Measurements from ENCODE around the gene LBR. TPM values are rescaled to one million over a fixed set of nuclear protein-coding genes. Genes with fewer than 3 reads are reported as not detected.
"Not testable (repeated sequence)": the region's sequence is repeated elsewhere in the genome, so short reads cannot be mapped to it uniquely, and the experiment has no call there.

Gene LBR
- total and polyA plus RNA-seq, 3 donors from 2014 or later = 31.7 to 40.3 (median 39.9) TPM

- Histone ChIP-seq H3K4me1 (peaks cover 6% of the 10 kb centered on the region), H3K36me3 (ENCODE audit: low read depth, missing control alignments) (no peaks in the 10 kb centered on the region), H3K9me3 (no peaks in the 10 kb centered on the region), H3K4me3 (peak overlapping the region in 1 of 2 donors; percentile 11), H3K27ac (no peak overlapping the region), H3K27me3 (no peaks in the 10 kb centered on the region)
- intact Hi-C loops (cut with DNase I; ENCODE audit: low total_unique reads) = loop anchor here (5.0 kb wide), 2 partner anchors 297 to 497 kb away; no protein-coding TSS in a partner anchor
- TF ChIP-seq CTCF (IDR thresholded peaks at IDR 0.05) (peak; percentile 100), POLR2A (IDR thresholded peaks at IDR 0.05) (no peak)
- WGBS, 2 donors = 20 to 30% methylated on average over 19 to 48 of the region's 50 CpGs
- peak; percentile 59 for DNase-seq
Observed at GRCh38 chr1:225474986-225475820, 47.4 kb upstream of the LBR start.

DNA sequence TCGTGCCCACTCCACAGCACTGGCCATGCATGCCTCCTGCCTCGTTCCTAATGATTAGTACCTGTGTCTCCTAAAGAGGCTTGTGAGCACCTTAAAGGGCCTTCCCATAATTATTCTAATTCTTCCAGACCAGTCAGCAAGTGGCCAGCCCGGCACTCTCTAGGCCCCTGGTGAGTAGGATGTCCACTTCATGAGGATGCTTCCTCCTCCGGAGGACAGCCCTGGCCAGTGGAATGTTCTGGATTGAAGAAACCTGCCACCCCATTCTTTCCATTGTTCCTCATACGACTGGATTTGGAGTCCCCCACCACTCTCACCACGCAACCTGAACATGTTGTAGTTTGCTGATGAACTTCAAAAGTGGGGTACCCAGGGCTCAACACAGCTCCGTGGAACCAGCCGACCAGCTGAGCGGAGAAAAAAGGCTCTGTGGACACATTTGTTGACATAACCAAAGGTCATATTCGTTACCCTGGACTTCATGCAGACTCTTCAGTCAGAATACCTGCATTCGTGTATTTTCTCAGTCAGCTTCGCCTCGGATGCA is 46.7 kb upstream of the LBR start:
- H3K27me3 ChIP-seq = no peaks in the 10 kb centered on the region
- no peaks in the 10 kb centered on the region for H3K36me3 ChIP-seq (ENCODE audit: low read depth, missing control alignments)
- peaks cover 6% of the 10 kb centered on the region for H3K4me1 ChIP-seq
- H3K27ac ChIP-seq = no peak overlapping the region
- DNase-seq = no peak
- no peak for TF ChIP-seq POLR2A (IDR thresholded peaks at IDR 0.05)
- no peak for TF ChIP-seq CTCF (IDR thresholded peaks at IDR 0.05)
- 35 to 46% methylated on average over 13 of the region's 13 CpGs for WGBS, 2 donors
- intact Hi-C loops (cut with DNase I; ENCODE audit: low total_unique reads) = no loop called here
- no peaks in the 10 kb centered on the region for H3K9me3 ChIP-seq
- H3K4me3 ChIP-seq = no peak overlapping the region

GRCh38 chr1:225473676-225474438 is 46.0 kb upstream of the LBR start:
- DNase-seq; intact Hi-C loops (cut with DNase I; ENCODE audit: low total_unique reads); H3K27ac ChIP-seq; H3K9me3 ChIP-seq; H3K27me3 ChIP-seq; H3K4me1 ChIP-seq; H3K36me3 ChIP-seq (ENCODE audit: low read depth, missing control alignments); H3K4me3 ChIP-seq: not testable (repeated sequence)
- 70 to 81% methylated on average over 25 to 26 of the region's 26 CpGs for WGBS, 2 donors

- H3K4me3 ChIP-seq; H3K36me3 ChIP-seq (ENCODE audit: low read depth, missing control alignments); intact Hi-C loops (cut with DNase I; ENCODE audit: low total_unique reads); H3K9me3 ChIP-seq; H3K4me1 ChIP-seq; H3K27me3 ChIP-seq; H3K27ac ChIP-seq: not testable (repeated sequence)
- WGBS, 2 donors = 43 to 47% methylated on average over 8 of the region's 8 CpGs
- peak; percentile 46 for DNase-seq
Observed at GRCh38 chr1:225473266-225473665, 45.4 kb upstream of the LBR start.

GRCh38 chr1:225471453-225472301 is 43.8 kb upstream of the LBR start:
- Histone ChIP-seq H3K27me3 (no peaks in the 10 kb centered on the region), H3K4me1 (peaks cover 12% of the 10 kb centered on the region), H3K4me3 (no peak overlapping the region), H3K36me3 (ENCODE audit: low read depth, missing control alignments) (no peaks in the 10 kb centered on the region), H3K9me3 (no peaks in the 10 kb centered on the region), H3K27ac (no peak overlapping the region)
- DNase-seq = no peak
- intact Hi-C loops (cut with DNase I; ENCODE audit: low total_unique reads) = no loop called here
- no peak for TF ChIP-seq CTCF (IDR thresholded peaks at IDR 0.05)
- TF ChIP-seq POLR2A (IDR thresholded peaks at IDR 0.05) = no peak
- 84 to 87% methylated on average over 18 to 29 of the region's 29 CpGs for WGBS, 2 donors
